ENCODE data around the gene ACTR3C. TPM values are rescaled to one million over a fixed set of nuclear protein-coding genes. Genes with fewer than 3 reads are reported as not detected.

ACTR3C gene
- total and polyA plus RNA-seq, 2 donors: 2.9 to 6.2 TPM

DNA sequence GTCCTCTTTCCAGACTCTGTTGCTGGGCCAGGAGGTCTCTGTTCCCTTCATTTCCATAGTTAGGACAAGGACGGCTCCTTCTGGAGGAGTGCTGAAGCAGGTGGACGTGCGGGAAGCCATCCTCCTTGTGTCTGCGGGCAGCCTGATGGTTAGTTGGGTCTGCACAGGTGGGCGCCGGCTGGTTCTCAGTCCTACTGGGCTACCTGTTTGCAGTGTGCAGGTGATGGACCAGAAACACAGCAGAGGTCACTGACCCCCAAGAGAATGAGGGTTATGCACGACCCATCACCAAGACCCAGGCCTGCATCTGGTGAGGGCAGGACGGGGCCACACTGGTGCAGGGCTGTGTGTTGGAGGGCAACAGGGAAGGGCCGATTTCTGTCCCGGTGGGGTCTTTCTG is 10.3 kb upstream of the ACTR3C start:
- no peak overlapping the region for H3K27ac ChIP-seq (ENCODE audit: low read depth in 1 of 2, low read length in 1 of 2)
- H3K4me1 ChIP-seq (ENCODE audit: control insufficient read depth in 2 of 2, insufficient read depth in 2 of 2, low read length in 2 of 2): no peaks in the 10 kb centered on the region
- peaks cover 66 to 71% of the 10 kb centered on the region in 2 donors for H3K36me3 ChIP-seq (ENCODE audit: control insufficient read depth in 2 of 2, insufficient read depth in 2 of 2, low read length in 1 of 2)
- no peak overlapping the region for H3K4me3 ChIP-seq (ENCODE audit: low read length in 2 of 2)
- WGBS: 97% methylated on average over 10 of the region's 10 CpGs
- peaks cover 0 to 3% of the 10 kb centered on the region in 2 donors for H3K27me3 ChIP-seq (ENCODE audit: control insufficient read depth in 2 of 2, insufficient read depth in 1 of 2, low read length in 1 of 2)
- no peaks in the 10 kb centered on the region for H3K9me3 ChIP-seq (ENCODE audit: control insufficient read depth in 2 of 2, insufficient read depth in 1 of 2, low read length in 1 of 2)
- DNase-seq (ENCODE audit: low read depth in 6 of 9, low spot score in 9 of 9): no peak

DNA sequence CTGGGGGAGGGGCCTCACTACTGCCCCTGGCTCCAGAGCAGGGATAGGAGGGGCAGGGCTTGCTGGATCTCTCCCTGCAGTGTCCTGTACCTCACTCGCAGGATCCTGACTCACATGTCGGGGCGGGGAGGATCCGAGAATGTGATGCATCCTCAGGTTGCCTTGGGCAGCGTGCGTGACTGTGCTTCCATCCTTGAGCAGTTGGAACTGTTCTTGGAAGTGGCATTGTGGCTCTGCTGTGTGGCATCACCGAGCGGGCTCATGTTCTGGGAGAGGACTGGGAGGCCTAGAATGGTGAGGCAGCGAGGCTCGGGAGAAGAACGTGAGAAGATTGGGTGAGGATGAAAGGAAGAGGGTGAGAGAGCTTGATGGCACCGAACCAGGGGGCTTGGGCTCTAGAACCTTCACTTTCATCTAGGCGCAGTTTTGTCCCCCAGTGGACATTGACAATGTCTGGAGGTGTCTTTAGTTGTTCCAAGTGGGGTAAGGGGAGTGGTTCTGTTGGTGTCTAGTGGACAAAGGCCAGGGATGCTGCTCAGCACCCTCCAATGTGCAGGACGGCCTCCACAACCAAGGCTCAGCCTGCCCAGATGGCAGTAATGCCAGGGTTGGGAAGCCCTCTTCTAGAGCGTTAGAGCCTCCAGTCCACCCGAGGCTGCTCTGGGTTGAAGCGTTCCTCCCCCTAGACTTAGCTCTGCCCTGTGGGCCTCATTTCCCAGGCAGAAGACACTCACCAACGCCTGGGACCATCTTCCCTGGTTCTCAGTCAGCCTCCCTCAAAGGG is 9.7 kb upstream of the ACTR3C start:
- WGBS: 98% methylated on average over 18 of the region's 18 CpGs
- Histone ChIP-seq H3K36me3 (ENCODE audit: control insufficient read depth in 2 of 2, insufficient read depth in 2 of 2, low read length in 1 of 2) (peaks cover 67 to 73% of the 10 kb centered on the region in 2 donors), H3K9me3 (ENCODE audit: control insufficient read depth in 2 of 2, insufficient read depth in 1 of 2, low read length in 1 of 2) (no peaks in the 10 kb centered on the region), H3K4me3 (ENCODE audit: low read length in 2 of 2) (no peak overlapping the region), H3K4me1 (ENCODE audit: control insufficient read depth in 2 of 2, insufficient read depth in 2 of 2, low read length in 2 of 2) (no peaks in the 10 kb centered on the region), H3K27ac (ENCODE audit: low read depth in 1 of 2, low read length in 1 of 2) (no peak overlapping the region), H3K27me3 (ENCODE audit: control insufficient read depth in 2 of 2, insufficient read depth in 1 of 2, low read length in 1 of 2) (no peaks in the 10 kb centered on the region)
- no peak for DNase-seq (ENCODE audit: low read depth in 6 of 9, low spot score in 9 of 9)

DNA sequence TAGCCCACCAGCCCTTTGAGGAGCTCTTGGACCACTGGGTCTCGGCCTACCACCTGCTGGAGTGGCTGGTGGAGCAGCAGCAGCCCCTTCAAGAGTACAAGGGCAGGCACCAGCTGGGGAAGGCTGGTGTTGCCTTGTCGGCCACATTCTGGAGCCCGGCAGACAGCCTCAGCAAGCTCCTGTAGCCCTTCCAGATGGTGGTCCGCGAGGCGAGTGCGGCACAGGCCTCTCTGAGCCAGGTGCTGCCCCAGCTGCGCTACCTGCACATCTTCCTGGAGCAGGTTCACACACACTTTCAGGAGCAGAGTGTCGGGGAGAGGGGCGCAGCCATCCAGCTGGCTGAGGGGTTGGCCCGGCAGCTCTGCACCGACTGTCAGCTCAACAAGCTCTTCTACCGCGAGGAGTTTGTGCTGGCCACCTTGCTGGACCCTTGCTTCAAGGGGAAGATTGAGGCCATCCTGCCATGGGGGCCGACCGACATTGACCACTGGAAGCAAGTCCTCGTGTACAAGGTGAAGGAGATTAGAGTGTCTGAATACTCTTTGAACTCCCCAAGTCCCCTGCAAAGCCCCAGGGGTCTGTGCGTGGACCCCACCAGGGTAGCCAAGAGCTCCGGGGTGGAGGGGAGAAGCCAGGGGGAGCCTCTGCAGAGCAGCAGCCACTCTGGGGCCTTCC is 7.0 kb upstream of the ACTR3C start:
- H3K4me1 ChIP-seq (ENCODE audit: control insufficient read depth in 2 of 2, insufficient read depth in 2 of 2, low read length in 2 of 2): no peaks in the 10 kb centered on the region
- no peak overlapping the region for H3K27ac ChIP-seq (ENCODE audit: low read depth in 1 of 2, low read length in 1 of 2)
- DNase-seq (ENCODE audit: low read depth in 6 of 9, low spot score in 9 of 9): no peak
- H3K27me3 ChIP-seq (ENCODE audit: control insufficient read depth in 2 of 2, insufficient read depth in 1 of 2, low read length in 1 of 2): no peaks in the 10 kb centered on the region
- WGBS: 97% methylated on average over 19 of the region's 19 CpGs
- no peak overlapping the region for H3K4me3 ChIP-seq (ENCODE audit: low read length in 2 of 2)
- no peaks in the 10 kb centered on the region for H3K9me3 ChIP-seq (ENCODE audit: control insufficient read depth in 2 of 2, insufficient read depth in 1 of 2, low read length in 1 of 2)
- H3K36me3 ChIP-seq (ENCODE audit: control insufficient read depth in 2 of 2, insufficient read depth in 2 of 2, low read length in 1 of 2): peaks cover 73 to 82% of the 10 kb centered on the region in 2 donors

DNA sequence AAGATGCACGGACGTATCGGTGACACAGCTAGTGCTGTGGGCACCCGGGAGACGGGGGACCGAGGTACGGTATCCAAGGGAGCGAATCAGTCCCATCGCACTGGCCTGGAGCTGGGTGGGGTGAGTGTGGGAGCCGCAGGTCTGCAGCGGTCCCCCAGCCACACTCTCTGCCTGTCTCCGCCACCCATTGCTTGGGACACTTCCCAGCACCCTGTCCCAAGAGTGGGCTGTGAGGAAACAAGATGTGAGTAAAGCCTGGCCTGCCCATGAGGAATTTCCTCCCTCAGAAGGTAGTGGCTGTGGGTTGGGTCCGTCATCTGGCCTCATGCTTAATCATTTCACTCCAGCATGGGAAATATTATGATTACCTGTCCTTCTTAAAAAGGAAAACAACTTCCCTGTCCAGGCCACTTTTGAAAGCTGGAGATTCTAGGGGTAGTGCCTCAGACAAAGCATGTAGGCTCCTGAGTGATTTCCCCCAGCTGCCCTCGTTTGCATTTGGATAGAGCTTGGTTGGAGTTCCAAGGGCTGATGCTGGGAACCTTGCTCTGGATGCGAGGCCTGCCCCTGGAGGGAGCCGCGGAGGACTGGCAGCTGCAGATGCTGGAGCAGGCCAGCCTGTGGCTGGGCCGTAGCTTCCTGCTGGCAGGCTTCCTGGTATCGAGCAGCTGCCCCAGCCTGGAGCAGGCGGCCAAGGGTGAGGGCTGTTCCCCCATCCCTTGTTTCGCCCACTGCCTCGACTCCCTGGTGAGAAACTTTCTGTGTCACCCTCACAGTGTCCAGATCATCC is 6.2 kb upstream of the ACTR3C start:
- WGBS: 98% methylated on average over 22 of the region's 22 CpGs
- no peak overlapping the region for H3K4me3 ChIP-seq (ENCODE audit: low read length in 2 of 2)
- H3K9me3 ChIP-seq (ENCODE audit: control insufficient read depth in 2 of 2, insufficient read depth in 1 of 2, low read length in 1 of 2): no peaks in the 10 kb centered on the region
- no peak overlapping the region for H3K27ac ChIP-seq (ENCODE audit: low read depth in 1 of 2, low read length in 1 of 2)
- peaks cover 2 to 7% of the 10 kb centered on the region in 2 donors for H3K4me1 ChIP-seq (ENCODE audit: control insufficient read depth in 2 of 2, insufficient read depth in 2 of 2, low read length in 2 of 2)
- H3K36me3 ChIP-seq (ENCODE audit: control insufficient read depth in 2 of 2, insufficient read depth in 2 of 2, low read length in 1 of 2): peaks cover 78 to 85% of the 10 kb centered on the region in 2 donors
- no peak for DNase-seq (ENCODE audit: low read depth in 6 of 9, low spot score in 9 of 9)
- no peaks in the 10 kb centered on the region for H3K27me3 ChIP-seq (ENCODE audit: control insufficient read depth in 2 of 2, insufficient read depth in 1 of 2, low read length in 1 of 2)

DNA sequence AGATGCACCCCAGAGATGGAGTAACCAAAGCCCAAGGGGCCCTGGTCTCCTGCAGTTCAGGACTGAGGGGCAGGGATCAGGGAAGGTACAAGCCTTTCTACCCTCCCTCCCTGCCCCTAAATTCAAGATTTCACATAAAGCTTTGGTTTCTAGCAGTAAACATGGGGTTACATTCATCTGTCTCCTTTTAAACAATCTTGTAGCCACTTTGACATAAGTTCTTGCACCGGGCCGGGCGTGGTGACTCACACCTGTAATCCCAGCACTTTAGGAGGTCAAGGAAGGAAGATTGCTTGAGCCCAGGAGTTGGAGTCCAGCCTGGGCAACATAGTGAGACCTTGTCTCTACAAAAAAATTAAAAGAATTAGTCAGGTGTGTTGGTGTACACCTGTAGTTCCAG is 4.0 kb upstream of the ACTR3C start:
- peaks cover 70 to 72% of the 10 kb centered on the region in 2 donors for H3K36me3 ChIP-seq (ENCODE audit: control insufficient read depth in 2 of 2, insufficient read depth in 2 of 2, low read length in 1 of 2)
- no peak for DNase-seq (ENCODE audit: low read depth in 6 of 9, low spot score in 9 of 9)
- H3K27me3 ChIP-seq (ENCODE audit: control insufficient read depth in 2 of 2, insufficient read depth in 1 of 2, low read length in 1 of 2): no peaks in the 10 kb centered on the region
- H3K4me3 ChIP-seq (ENCODE audit: low read length in 2 of 2): no peak overlapping the region
- H3K9me3 ChIP-seq (ENCODE audit: control insufficient read depth in 2 of 2, insufficient read depth in 1 of 2, low read length in 1 of 2): no peaks in the 10 kb centered on the region
- H3K27ac ChIP-seq (ENCODE audit: low read depth in 1 of 2, low read length in 1 of 2): no peak overlapping the region
- H3K4me1 ChIP-seq (ENCODE audit: control insufficient read depth in 2 of 2, insufficient read depth in 2 of 2, low read length in 2 of 2): peaks cover 8 to 24% of the 10 kb centered on the region in 2 donors
- WGBS: 97% methylated on average over 3 of the region's 3 CpGs

DNA sequence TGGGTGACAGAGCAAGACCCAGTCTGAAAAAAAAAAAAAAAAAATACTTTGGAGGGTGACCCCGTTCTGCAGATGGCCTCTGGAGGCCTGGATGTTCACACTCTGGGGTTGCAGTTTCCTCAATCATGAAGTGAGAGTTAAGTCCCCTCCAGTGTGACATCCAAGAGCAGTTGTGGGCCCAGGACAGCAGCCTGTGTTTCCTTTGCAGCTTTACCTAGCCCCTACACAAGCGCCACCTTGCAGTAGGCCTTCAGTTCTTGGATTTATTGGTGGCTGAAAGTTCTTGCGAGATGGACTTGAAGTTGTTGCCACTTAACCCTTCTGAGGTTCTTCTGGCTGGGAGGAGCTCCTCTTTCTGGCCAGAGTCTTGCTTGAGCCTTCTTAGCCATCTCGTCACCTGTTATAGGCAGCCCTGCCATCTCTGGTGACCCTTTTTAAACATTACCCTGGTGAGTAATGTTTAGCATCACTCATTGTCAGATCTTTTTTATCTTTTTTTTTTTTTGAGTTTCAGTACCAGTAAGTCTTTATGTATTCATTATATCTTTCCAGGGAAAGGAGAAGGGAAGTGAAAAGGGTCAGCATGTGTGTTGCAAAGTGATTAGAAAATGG is 3.4 kb upstream of the ACTR3C start:
- Histone ChIP-seq H3K4me3 (ENCODE audit: low read length in 2 of 2) (no peak overlapping the region), H3K36me3 (ENCODE audit: control insufficient read depth in 2 of 2, insufficient read depth in 2 of 2, low read length in 1 of 2) (peaks cover 65 to 66% of the 10 kb centered on the region in 2 donors), H3K4me1 (ENCODE audit: control insufficient read depth in 2 of 2, insufficient read depth in 2 of 2, low read length in 2 of 2) (peaks cover 13 to 30% of the 10 kb centered on the region in 2 donors), H3K27ac (ENCODE audit: low read depth in 1 of 2, low read length in 1 of 2) (no peak overlapping the region), H3K9me3 (ENCODE audit: control insufficient read depth in 2 of 2, insufficient read depth in 1 of 2, low read length in 1 of 2) (no peaks in the 10 kb centered on the region), H3K27me3 (ENCODE audit: control insufficient read depth in 2 of 2, insufficient read depth in 1 of 2, low read length in 1 of 2) (no peaks in the 10 kb centered on the region)
- WGBS: 96% methylated on average over 4 of the region's 4 CpGs
- DNase-seq (ENCODE audit: low read depth in 6 of 9, low spot score in 9 of 9): no peak

DNA sequence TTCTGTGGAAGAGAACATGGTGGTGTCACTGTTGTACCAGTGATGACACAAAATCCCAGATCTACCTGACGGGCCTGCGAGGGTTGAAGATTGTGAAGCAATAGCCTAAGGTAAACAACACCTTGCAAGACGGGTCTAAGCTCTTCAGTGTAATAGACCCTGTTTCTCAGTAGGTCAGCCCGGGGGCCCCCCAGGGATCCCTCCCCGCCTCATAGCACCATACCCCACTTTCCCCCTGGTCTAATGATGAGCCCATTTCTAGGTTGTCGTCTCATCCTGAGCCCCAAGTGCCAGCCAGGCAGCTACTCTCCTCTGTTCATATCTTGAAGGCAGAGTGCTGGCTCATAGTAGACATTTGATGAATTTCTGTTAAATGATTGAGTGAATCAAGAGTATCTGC is 2.6 kb upstream of the ACTR3C start:
- 98% methylated on average over 6 of the region's 6 CpGs for WGBS
- peaks cover 57 to 59% of the 10 kb centered on the region in 2 donors for H3K36me3 ChIP-seq (ENCODE audit: control insufficient read depth in 2 of 2, insufficient read depth in 2 of 2, low read length in 1 of 2)

DNA sequence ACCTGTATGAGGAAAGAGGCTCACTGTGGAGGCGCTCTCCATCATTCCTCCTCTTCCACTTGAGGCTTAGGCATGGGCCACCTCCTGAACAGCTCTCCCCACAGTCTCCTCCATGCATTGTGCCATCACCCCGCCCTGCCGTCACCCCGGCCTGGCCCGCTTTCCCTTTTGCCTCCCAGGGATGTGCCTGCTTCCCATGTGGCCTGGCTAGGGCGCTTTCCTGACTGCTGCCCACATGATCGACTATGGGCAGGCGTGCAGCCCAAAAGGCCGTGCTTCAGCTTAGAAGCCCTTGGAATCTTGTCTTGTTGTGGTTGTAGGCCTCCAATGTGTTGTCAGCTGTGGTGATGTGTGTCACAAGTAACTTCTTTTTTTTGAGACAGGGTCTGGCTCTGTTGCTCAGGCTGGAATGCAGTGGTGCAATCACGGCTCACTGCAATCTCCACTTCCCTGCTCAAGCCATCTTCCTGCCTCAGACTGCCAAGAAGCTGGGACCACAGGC is 1.8 kb upstream of the ACTR3C start:
- Histone ChIP-seq H3K4me1 (ENCODE audit: control insufficient read depth in 2 of 2, insufficient read depth in 2 of 2, low read length in 2 of 2) (peaks cover 13 to 31% of the 10 kb centered on the region in 2 donors), H3K9me3 (ENCODE audit: control insufficient read depth in 2 of 2, insufficient read depth in 1 of 2, low read length in 1 of 2) (no peaks in the 10 kb centered on the region), H3K27ac (ENCODE audit: low read depth in 1 of 2, low read length in 1 of 2) (peak overlapping the region in 1 of 2 donors; percentile 5), H3K27me3 (ENCODE audit: control insufficient read depth in 2 of 2, insufficient read depth in 1 of 2, low read length in 1 of 2) (no peaks in the 10 kb centered on the region), H3K4me3 (ENCODE audit: low read length in 2 of 2) (no peak overlapping the region), H3K36me3 (ENCODE audit: control insufficient read depth in 2 of 2, insufficient read depth in 2 of 2, low read length in 1 of 2) (peaks cover 49 to 52% of the 10 kb centered on the region in 2 donors)
- WGBS: 97% methylated on average over 10 of the region's 10 CpGs
- DNase-seq (ENCODE audit: low read depth in 6 of 9, low spot score in 9 of 9): no peak

More for the DNA sequence above, 2.6 kb upstream of the ACTR3C start:
- H3K4me1 ChIP-seq (ENCODE audit: control insufficient read depth in 2 of 2, insufficient read depth in 2 of 2, low read length in 2 of 2): peaks cover 13 to 31% of the 10 kb centered on the region in 2 donors
- no peaks in the 10 kb centered on the region for H3K9me3 ChIP-seq (ENCODE audit: control insufficient read depth in 2 of 2, insufficient read depth in 1 of 2, low read length in 1 of 2)
- no peaks in the 10 kb centered on the region for H3K27me3 ChIP-seq (ENCODE audit: control insufficient read depth in 2 of 2, insufficient read depth in 1 of 2, low read length in 1 of 2)
- no peak for DNase-seq (ENCODE audit: low read depth in 6 of 9, low spot score in 9 of 9)
- no peak overlapping the region for H3K4me3 ChIP-seq (ENCODE audit: low read length in 2 of 2)
- H3K27ac ChIP-seq (ENCODE audit: low read depth in 1 of 2, low read length in 1 of 2): no peak overlapping the region
